ENCODE data around the gene RP9.
"Not testable (repeated sequence)": the region's sequence is repeated elsewhere in the genome, so short reads cannot be mapped to it uniquely, and the experiment has no call there.

RP9 gene

DNA sequence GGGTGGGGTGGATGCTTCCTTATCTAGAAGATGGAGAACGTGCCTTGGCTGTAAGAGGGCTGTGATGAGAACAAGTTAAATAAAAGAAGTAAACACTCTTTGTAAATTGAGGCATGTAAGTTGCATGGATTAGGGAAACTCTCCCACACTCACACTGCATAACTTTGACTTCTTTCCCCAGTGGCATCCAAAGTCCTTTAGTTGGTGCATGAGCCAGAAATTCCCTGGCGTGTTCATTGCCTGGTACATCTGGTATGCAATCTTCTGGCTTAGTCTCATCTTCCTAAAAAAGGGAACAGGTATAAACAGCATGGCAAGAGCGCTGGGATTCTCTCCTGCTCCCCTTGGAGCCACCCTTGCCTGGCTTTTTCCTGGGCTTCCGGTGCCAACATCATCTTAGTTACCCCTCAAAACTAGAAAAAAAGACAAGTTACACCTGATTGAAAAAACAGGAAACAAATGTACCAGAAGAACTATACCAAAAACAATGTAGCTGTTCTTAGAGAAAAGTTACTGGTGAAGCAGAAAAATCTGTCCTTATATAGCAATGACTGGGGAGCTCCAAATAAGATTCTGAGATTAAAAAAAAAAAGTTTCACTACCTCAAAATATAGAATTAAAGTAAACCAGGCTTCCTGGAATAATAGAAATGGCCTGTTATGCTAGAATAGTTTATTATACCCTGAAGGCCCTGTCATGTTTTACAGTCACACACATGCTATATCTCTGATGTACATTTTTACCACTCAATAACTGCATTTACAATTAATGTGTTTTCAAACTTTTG lies 9.9 kb downstream of the RP9 start:
- TF ChIP-seq, protein P1, sequence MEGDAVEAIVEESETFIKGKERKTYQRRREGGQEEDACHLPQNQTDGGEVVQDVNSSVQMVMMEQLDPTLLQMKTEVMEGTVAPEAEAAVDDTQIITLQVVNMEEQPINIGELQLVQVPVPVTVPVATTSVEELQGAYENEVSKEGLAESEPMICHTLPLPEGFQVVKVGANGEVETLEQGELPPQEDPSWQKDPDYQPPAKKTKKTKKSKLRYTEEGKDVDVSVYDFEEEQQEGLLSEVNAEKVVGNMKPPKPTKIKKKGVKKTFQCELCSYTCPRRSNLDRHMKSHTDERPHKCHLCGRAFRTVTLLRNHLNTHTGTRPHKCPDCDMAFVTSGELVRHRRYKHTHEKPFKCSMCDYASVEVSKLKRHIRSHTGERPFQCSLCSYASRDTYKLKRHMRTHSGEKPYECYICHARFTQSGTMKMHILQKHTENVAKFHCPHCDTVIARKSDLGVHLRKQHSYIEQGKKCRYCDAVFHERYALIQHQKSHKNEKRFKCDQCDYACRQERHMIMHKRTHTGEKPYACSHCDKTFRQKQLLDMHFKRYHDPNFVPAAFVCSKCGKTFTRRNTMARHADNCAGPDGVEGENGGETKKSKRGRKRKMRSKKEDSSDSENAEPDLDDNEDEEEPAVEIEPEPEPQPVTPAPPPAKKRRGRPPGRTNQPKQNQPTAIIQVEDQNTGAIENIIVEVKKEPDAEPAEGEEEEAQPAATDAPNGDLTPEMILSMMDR (IDR thresholded peaks at IDR 0.05; ENCODE audit: low read depth, low read length): no peak
- no peaks in the 10 kb centered on the region for H3K27me3 ChIP-seq
- no peaks in the 10 kb centered on the region for H3K9me3 ChIP-seq
- peaks cover 78% of the 10 kb centered on the region for H3K36me3 ChIP-seq
- no peaks in the 10 kb centered on the region for H3K4me1 ChIP-seq
- DNase-seq: no peak
- no peak overlapping the region for H3K4me3 ChIP-seq (ENCODE audit: low read depth, low read length)

GRCh38 chr7:33094745-33095275 lies 14.4 kb downstream of the RP9 start:
- H3K4me1 ChIP-seq; DNase-seq; H3K4me3 ChIP-seq (ENCODE audit: low read depth, low read length); H3K27me3 ChIP-seq; H3K9me3 ChIP-seq: not testable (repeated sequence)
- peaks cover 65% of the 10 kb centered on the region for H3K36me3 ChIP-seq

GRCh38 chr7:33093266-33093665 lies 15.9 kb downstream of the RP9 start:
- H3K36me3 ChIP-seq: peaks cover 50% of the 10 kb centered on the region
- TF ChIP-seq, protein P1 (IDR thresholded peaks at IDR 0.05; ENCODE audit: low read depth, low read length): no peak
- no peak for DNase-seq
- no peaks in the 10 kb centered on the region for H3K9me3 ChIP-seq
- H3K27me3 ChIP-seq: no peaks in the 10 kb centered on the region
- H3K4me1 ChIP-seq: no peaks in the 10 kb centered on the region
- no peak overlapping the region for H3K4me3 ChIP-seq (ENCODE audit: low read depth, low read length)

GRCh38 chr7:33091641-33092191 lies 17.5 kb downstream of the RP9 start:
- Histone ChIP-seq H3K4me1 (no peaks in the 10 kb centered on the region), H3K9me3 (no peaks in the 10 kb centered on the region), H3K4me3 (ENCODE audit: low read depth, low read length) (no peak overlapping the region), H3K27me3 (no peaks in the 10 kb centered on the region), H3K36me3 (peaks cover 34% of the 10 kb centered on the region)
- TF ChIP-seq, protein P1 (IDR thresholded peaks at IDR 0.05; ENCODE audit: low read depth, low read length): peak; percentile 18; the same call in 1 of the 2 replicates
- DNase-seq: no peak

DNA sequence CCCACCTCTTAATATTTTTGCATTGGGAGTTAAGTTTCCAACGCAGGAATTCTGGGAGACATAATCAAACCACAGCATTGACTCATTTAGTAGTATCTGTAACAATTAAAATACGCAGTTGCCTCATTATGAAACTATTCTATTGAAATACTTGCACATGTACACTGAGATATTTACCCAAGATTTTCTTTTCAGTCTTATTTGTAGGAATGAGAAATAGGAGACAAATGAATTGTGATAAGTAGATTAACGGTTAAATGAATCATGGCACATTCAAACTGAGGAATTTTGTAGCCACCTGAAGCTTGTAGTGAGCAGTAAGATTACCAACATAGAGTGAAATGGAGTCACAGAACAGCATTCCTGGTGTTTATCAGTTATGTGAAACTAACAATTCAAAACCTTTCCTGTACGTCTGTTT lies 18.1 kb downstream of the RP9 start:
- TF ChIP-seq, protein P1 (IDR thresholded peaks at IDR 0.05; ENCODE audit: low read depth, low read length): no peak
- Histone ChIP-seq H3K4me1 (no peaks in the 10 kb centered on the region), H3K4me3 (ENCODE audit: low read depth, low read length) (no peak overlapping the region), H3K27me3 (no peaks in the 10 kb centered on the region), H3K36me3 (peaks cover 29% of the 10 kb centered on the region), H3K9me3 (no peaks in the 10 kb centered on the region)
- no peak for DNase-seq

DNA sequence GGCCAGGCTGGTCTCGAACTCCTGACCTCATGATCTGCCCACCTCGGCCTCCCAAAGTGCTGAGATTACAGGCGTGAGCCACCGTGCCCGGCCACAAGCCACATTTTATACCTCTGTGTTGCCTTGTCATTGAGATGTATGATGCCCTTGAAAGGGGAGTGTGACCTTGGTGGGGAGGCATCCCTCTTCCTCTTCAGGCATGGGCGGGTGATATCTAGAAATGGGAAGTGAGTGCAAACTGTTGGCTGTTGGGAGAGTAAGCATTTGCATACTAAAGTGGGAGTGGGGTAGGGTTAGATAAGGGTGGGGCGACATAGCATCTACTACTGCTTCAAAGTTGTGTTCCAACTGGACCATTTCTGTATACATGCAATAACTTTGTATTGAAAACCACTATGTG lies 20.1 kb downstream of the RP9 start:
- H3K4me3 ChIP-seq (ENCODE audit: low read depth, low read length): no peak overlapping the region
- no peaks in the 10 kb centered on the region for H3K4me1 ChIP-seq
- no peak for DNase-seq
- peaks cover 13% of the 10 kb centered on the region for H3K36me3 ChIP-seq
- TF ChIP-seq, protein P1 (IDR thresholded peaks at IDR 0.05; ENCODE audit: low read depth, low read length): no peak
- no peaks in the 10 kb centered on the region for H3K27me3 ChIP-seq
- H3K9me3 ChIP-seq: no peaks in the 10 kb centered on the region

Data from BE2C (cell line).